Fibroblast of the aortic adventitia (primary cell): ENCODE measurements around the gene CLCNKA. TPM values are rescaled to one million over a fixed set of nuclear protein-coding genes. Genes with fewer than 3 reads are reported as not detected.
A peak's percentile ranks its signal among the peaks of the same experiment; 100 is the strongest.
"Not testable (repeated sequence)": the region's sequence is repeated elsewhere in the genome, so short reads cannot be mapped to it uniquely, and the experiment has no call there.

Experiments
- DNase-seq: peaks from one replicate; pipeline ENCODE4 v3.0.0-alpha.2; 2010; ENCODE audit warnings: low read depth
- H3K4me3 ChIP-seq: 2 replicates; pipeline ENCODE4 v1.5.1; 2011; ENCODE audit warnings: low read depth, mild to moderate bottlenecking, control low read depth, low read length, moderate library complexity
- total RNA-seq: library from RNA; depleted of rRNA; stranded (reverse); fragments of >200 nt; gene quantifications from 2 replicates; pipeline ENCODE4 v1.2.3, GENCODE V29; 2012; ENCODE audit warnings: low replicate concordance
- TF ChIP-seq, protein P1 (sequence below): IDR thresholded peaks from 2 replicates; pipeline ENCODE4 v1.5.1; 2011; ENCODE audit warnings: mild to moderate bottlenecking, low read length, control low read depth, inconsistent platforms; ENCODE audit not compliant: insufficient read depth

CLCNKA gene
- total RNA-seq, 1 donor = 0.09 TPM

DNA sequence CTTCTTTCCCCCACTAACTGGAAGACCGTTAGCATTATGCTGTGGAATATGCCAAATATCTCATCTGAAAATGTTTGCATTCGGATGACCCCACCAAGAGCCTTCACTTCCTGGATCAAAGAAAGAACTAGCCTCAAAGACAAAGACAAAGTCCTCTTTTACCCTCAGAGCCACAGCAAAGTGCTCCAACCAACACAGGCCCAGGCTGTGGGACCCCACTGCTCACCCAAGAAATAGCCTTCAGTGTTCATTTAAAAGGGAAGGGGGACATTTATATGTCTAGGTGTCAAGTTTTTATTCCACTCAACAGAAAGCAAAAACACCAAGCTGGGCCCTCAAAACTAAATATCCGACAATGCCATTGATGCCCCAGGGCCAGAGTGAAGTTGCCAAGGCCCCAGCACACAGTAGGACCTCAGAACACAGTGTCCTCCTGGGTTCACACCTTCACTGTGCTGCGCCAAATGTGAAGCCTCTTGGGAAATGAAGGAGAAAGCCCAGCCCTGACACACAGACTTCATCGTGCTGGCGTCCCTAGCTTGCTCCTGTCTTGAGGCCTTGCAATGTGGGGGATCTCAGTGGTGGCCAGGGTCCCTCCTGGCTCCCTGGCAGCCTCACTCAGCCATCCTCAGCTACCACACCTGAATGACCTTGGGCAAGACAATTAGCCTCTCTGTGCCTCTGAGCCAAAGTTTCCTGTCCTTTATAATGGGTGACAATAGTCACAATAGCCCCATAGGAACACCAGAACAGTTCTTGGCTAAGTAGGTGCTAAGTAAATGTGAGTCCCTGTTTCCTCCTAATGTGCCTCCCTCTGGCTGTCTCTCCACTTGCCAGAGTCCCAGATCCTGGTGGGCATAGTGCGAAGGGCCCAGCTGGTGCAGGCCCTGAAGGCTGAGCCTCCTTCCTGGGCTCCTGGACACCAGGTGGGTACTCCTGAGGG is 33.0 kb downstream of the CLCNKA start:
- no peak for DNase-seq
- TF ChIP-seq, protein P1, sequence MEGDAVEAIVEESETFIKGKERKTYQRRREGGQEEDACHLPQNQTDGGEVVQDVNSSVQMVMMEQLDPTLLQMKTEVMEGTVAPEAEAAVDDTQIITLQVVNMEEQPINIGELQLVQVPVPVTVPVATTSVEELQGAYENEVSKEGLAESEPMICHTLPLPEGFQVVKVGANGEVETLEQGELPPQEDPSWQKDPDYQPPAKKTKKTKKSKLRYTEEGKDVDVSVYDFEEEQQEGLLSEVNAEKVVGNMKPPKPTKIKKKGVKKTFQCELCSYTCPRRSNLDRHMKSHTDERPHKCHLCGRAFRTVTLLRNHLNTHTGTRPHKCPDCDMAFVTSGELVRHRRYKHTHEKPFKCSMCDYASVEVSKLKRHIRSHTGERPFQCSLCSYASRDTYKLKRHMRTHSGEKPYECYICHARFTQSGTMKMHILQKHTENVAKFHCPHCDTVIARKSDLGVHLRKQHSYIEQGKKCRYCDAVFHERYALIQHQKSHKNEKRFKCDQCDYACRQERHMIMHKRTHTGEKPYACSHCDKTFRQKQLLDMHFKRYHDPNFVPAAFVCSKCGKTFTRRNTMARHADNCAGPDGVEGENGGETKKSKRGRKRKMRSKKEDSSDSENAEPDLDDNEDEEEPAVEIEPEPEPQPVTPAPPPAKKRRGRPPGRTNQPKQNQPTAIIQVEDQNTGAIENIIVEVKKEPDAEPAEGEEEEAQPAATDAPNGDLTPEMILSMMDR = no peak
- no peak overlapping the region for H3K4me3 ChIP-seq

DNA sequence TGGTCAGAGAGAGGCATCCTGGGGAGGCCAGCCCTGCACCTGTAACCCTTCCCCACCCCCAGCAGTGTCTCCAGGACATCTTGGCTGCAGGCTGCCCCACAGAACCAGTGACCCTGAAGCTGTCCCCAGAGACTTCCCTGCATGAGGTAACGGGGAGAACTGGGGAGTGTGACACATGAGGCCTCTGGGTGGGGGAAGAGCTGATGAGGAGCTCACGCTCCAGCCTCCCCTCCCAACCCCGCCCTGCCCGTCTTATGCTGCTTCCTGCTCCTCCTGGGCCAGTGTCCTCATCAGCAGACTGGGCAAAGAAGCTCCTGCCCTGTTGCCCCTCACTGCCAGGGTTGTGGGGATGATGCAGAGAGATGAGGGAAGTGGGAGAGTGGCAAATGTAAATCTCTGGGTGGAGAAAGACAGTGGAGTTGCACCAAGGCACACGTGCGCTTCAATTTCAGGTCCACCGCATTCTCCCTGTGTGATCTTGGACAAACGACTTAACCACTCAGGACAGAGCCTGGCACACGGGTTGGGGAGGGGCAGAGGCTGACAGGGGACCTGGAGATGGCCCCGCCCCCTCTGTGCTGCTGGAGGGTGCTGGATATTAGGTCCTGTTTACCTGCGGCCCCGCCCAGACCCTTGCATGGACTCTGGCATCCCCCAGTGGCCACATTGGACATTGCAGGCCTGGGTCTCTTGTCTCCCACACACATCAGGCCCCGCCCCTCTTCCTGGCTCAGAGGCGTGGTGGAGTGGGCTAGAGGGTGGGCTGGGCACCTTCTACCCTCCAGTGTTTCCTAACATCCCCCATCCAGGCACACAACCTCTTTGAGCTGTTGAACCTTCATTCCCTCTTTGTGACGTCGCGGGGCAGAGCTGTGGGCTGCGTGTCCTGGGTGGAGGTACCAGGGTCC is 34.0 kb downstream of the CLCNKA start:
- no peak overlapping the region for H3K4me3 ChIP-seq
- TF ChIP-seq, protein P1 = peak; percentile 99
- DNase-seq = peak; percentile 75

DNA sequence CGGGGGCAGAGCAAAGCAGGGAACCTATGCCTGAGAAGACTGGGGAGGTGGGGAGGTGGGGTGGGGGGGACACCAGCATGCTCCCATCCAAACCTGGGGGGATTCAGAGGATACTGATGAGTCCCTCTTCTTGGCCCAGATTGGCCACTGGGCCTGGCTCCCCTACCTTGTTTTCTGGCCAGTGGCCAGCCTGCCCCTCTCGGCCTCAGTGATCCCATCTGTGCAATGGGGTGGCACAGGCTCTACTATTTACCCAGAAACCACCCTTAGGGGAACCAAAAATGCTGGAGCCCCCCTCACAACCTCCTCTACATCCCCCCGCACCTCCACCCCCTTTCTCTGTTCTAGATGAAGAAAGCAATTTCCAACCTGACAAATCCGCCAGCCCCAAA is 34.7 kb downstream of the CLCNKA start:
- DNase-seq, H3K4me3 ChIP-seq: not testable (repeated sequence)

DNA sequence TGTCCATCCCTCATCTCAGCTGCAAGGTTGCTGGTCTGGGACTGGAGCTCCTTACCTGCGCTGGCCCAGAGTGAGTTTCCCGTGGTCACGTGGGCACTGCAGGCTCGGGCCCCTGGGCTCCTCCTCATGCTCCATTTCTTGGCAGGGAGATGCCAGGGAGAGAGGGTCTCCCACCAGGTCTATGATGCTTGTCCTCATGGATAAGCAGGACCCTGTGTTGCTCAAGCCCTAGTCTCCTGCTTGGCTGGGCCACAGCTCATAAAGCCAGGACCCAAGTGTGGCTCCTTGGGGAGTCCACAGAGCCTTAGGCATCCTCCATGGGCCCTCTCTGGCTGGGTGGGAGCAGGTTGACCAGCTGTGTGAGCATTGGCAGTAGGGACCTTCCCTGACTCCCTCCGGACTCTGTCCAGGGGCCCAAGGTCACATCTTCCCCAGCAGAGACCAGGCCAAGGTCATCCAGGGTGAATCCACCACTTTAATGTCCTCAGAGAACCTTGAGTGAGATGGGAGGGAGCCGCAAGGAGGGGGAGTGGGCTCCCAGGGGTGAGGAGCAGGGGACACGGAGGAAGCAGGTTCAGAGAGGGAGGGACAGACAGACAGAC is 35.6 kb downstream of the CLCNKA start:
- not testable (repeated sequence) for DNase-seq, H3K4me3 ChIP-seq

DNA sequence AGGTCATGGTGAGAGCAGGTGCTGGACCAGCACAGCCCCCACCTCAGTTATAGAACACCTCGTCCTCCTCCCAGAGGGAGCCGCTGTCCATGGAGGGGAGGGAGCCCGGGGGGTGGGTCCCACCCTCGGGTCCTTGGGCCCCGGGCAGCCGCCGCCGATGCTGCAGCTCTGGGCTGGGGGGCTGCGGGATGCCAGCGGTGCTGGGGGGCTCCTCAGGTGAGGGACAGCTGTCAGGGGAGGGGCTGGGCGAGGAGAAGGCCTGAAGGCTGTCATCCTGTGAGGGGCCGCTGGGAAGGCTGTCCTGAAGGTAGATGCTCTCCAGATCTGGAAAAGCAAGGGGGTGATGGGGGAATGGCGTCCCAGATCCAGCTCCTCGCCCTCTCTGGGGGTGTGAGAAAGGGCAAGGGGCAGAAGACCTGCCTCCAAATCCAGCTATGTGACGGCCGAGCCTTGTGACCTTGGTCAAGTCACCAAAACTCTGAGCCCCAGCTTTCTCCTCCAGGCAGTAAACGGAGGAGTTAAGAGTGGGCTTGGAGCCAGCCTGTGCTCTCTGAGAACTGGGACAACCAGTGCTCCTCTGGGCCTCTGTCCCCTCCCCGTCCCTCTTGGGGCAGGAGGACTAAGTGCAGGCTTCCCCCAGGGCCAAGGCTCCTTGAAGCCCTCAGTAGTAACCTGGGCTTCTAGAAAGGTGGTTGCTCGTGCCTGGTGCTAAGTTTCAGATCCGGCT is 36.7 kb downstream of the CLCNKA start:
- DNase-seq, H3K4me3 ChIP-seq: not testable (repeated sequence)

DNA sequence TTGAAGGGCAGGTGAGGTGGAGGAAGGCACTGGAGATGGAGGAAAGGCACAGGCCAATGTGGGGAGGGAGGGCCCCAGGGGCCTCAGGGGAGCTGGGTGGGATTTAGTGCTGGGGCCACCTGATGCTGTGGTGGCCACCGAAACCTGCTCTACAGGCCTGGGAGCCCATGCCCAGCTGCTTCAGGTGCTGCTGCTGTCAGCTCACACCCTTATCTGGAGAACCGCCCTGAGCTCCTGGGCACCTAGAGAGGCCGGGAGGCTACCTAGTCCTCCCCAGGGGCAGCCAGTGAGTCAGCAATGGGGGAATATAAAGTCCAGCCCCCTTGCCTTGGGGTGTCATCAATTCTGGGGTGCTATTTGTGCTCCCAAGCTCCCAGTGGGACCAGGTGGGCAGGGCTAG is 39.4 kb downstream of the CLCNKA start:
- no peak overlapping the region for H3K4me3 ChIP-seq
- TF ChIP-seq, protein P1 = no peak
- DNase-seq = no peak

DNA sequence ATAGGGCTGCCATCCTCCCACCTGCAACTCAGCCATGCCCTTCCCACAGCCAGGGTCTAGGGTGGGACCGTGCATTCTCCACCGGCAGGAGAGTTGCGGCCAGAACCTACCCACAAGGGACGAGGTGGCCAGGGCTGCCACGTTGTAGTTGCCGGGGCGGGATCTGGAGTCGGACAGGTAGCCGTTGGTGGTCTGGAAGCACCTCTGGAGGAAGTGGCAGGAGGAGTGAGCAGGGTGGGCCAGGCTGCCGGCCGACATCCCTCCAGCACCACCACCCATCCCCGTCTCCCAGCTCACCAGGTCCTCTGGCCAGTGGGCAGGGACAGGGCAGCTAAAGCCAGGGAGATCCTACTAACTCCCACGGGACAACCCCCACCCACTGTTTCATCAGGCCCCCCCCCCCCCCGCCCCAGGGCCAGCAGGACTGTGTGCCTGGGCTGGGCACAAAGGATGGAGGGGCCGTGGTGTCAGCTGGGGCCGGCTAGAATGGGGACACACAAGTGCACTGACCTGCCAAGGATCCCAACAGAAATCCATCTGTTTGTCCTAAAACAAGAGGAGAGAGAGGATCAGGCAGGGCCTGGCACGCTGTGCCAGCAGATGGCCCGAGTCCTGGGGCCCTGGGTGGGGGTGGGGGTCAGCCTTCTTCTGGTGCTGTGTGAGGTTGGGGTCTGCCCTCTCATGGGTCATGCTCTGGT is 40.3 kb downstream of the CLCNKA start:
- not testable (repeated sequence) for DNase-seq, H3K4me3 ChIP-seq

DNA sequence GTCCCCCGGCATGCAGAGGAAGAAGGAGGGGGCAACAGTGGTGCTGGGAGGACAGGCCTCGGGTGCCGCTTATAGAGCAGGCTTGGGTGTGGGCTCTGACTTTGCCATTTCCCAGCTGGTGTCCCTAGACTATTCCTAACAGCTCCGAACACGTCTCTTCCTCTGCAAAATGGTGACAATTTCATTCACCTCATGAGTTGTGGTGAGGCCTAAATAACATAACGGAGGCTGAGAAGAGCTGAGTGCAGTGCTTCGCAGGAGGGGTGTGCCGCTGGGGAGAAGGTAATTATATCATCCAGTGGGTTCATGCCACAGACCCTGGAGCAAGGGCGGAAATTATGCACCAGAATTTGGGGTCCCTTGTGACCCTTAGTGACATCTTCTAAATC is 40.8 kb downstream of the CLCNKA start:
- H3K4me3 ChIP-seq, DNase-seq: not testable (repeated sequence)
